Lower leg skin (tissue), 3 donors: ENCODE data around the gene ARMC2.

Source experiments
- CTCF ChIP-seq, 3 donors: fragments of 450-650 bp; IDR thresholded peaks; one replicate each; pipeline ENCODE4 v1.5.1; 2016; ENCODE audit warnings: antibody characterized with exemption in 3 of 3, mild to moderate bottlenecking in 3 of 3, moderate library complexity in 2 of 3
- POLR2A ChIP-seq, 2 donors: fragments of 450-650 bp; IDR thresholded peaks; one replicate each; pipeline ENCODE4 v1.6.1; 2016 to 2017; ENCODE audit warnings: antibody characterized with exemption in 2 of 2, mild to moderate bottlenecking in 1 of 2, moderate library complexity in 1 of 2

- no peak for TF ChIP-seq POLR2A (IDR thresholded peaks at IDR 0.05)
- TF ChIP-seq CTCF (IDR thresholded peaks at IDR 0.05): no peak
These were observed 167.0 kb downstream of the ARMC2 start for GRCh38 chr6:109015176-109015575.
